Colonic mucosa (tissue), 4 donors: ENCODE data around the gene WRAP73. TPM values are rescaled to one million over a fixed set of nuclear protein-coding genes. Genes with fewer than 3 reads are reported as not detected.

Source experiments
- DNase-seq: peaks from one replicate; pipeline ENCODE4 v3.0.0-alpha.2; 2020
- H3K27ac ChIP-seq: fragments of 200-600 bp; one replicate; pipeline ENCODE4 v1.8.0; 2021
- H3K27me3 ChIP-seq: fragments of 200-600 bp; one replicate; pipeline ENCODE4 v1.8.0; 2021
- H3K36me3 ChIP-seq: fragments of 200-600 bp; one replicate; pipeline ENCODE4 v1.8.0; 2021
- H3K4me1 ChIP-seq: fragments of 200-600 bp; one replicate; pipeline ENCODE4 v1.8.0; 2021; ENCODE audit warnings: mild to moderate bottlenecking
- H3K4me3 ChIP-seq: fragments of 200-600 bp; one replicate; pipeline ENCODE4 v1.8.0; 2021
- H3K9ac ChIP-seq, 2 donors: one replicate each; pipeline ENCODE4 v1.7.0; 2013; ENCODE audit warnings: control low read depth in 2 of 2, low read depth in 2 of 2, low read length in 2 of 2
- H3K9me3 ChIP-seq: fragments of 200-600 bp; one replicate; pipeline ENCODE4 v1.8.0; 2021
- CTCF ChIP-seq: fragments of 200-600 bp; IDR thresholded peaks from one replicate; pipeline ENCODE4 v1.8.0; 2022; ENCODE audit warnings: antibody characterized with exemption, mild to moderate bottlenecking
- intact Hi-C: fragments of 100-400 bp; cut with DNase I; formaldehyde crosslinking; loops from one replicate; pipeline ENCODE4 v1.14.1; 2022
- total RNA-seq, 2 donors: library from RNA; stranded (reverse); fragmentation: NEBNext Ultra II Directional in 1 of 2; extraction: Animal tissue kit (Norgen Biotek cat#: 25700) in 1 of 2; gene quantifications; one replicate each; pipeline ENCODE4 v1.2.1, GENCODE V29; 2021
- donor health status: healthy.
- donor health status: DM: no; HTN: no; CAD: no.
- donor health status: DM: no; HTN: no; CAD: no.

Gene WRAP73
- total RNA-seq, 2 donors from 2014 or later: 19.9 to 24.2 TPM

- intact Hi-C loops: no loop called here
- Histone ChIP-seq H3K9me3 (no peaks in the 10 kb centered on the region), H3K27ac (no peak overlapping the region), H3K36me3 (no peaks in the 10 kb centered on the region), H3K4me1 (no peaks in the 10 kb centered on the region), H3K9ac (no peak overlapping the region), H3K27me3 (no peaks in the 10 kb centered on the region), H3K4me3 (no peak overlapping the region)
- no peak for TF ChIP-seq CTCF
- DNase-seq: no peak
These were observed 22.5 kb upstream of the WRAP73 start for GRCh38 chr1:3672231-3672970.

- H3K36me3 ChIP-seq: no peaks in the 10 kb centered on the region
- no peak overlapping the region for H3K27ac ChIP-seq
- intact Hi-C loops: no loop called here
- H3K4me1 ChIP-seq: no peaks in the 10 kb centered on the region
- TF ChIP-seq CTCF: no peak
- no peak overlapping the region for H3K9ac ChIP-seq
- no peak overlapping the region for H3K4me3 ChIP-seq
- no peaks in the 10 kb centered on the region for H3K9me3 ChIP-seq
- DNase-seq: no peak
- H3K27me3 ChIP-seq: no peaks in the 10 kb centered on the region
These were observed 21.7 kb upstream of the WRAP73 start for GRCh38 chr1:3671371-3672180.

- TF ChIP-seq CTCF: no peak
- H3K27me3 ChIP-seq: no peaks in the 10 kb centered on the region
- DNase-seq: no peak
These were observed 20.9 kb upstream of the WRAP73 start for GRCh38 chr1:3670823-3671265.

GRCh38 chr1:3669971-3670431 lies 20.1 kb upstream of the WRAP73 start:
- no peak overlapping the region for H3K9ac ChIP-seq
- H3K27ac ChIP-seq: no peak overlapping the region
- no peaks in the 10 kb centered on the region for H3K27me3 ChIP-seq
- no peak overlapping the region for H3K4me3 ChIP-seq
- TF ChIP-seq CTCF: no peak
- no peaks in the 10 kb centered on the region for H3K4me1 ChIP-seq
- H3K36me3 ChIP-seq: no peaks in the 10 kb centered on the region
- intact Hi-C loops: no loop called here
- DNase-seq: no peak
- H3K9me3 ChIP-seq: no peaks in the 10 kb centered on the region

More at GRCh38 chr1:3670823-3671265, 20.9 kb upstream of the WRAP73 start:
- Histone ChIP-seq H3K27ac (no peak overlapping the region), H3K36me3 (no peaks in the 10 kb centered on the region), H3K9me3 (no peaks in the 10 kb centered on the region), H3K4me3 (no peak overlapping the region), H3K4me1 (no peaks in the 10 kb centered on the region), H3K9ac (no peak overlapping the region)
- intact Hi-C loops: no loop called here

- DNase-seq: no peak
- no peak overlapping the region for H3K4me3 ChIP-seq
These were observed 19.5 kb upstream of the WRAP73 start for GRCh38 chr1:3669421-3669821.

More at GRCh38 chr1:3669421-3669821, 19.5 kb upstream of the WRAP73 start:
- intact Hi-C loops: no loop called here
- TF ChIP-seq CTCF: no peak
- Histone ChIP-seq H3K9ac (no peak overlapping the region), H3K27ac (no peak overlapping the region), H3K4me1 (no peaks in the 10 kb centered on the region), H3K36me3 (no peaks in the 10 kb centered on the region), H3K9me3 (no peaks in the 10 kb centered on the region), H3K27me3 (no peaks in the 10 kb centered on the region)
